Natural killer cell (primary cell): ENCODE measurements around the gene EFCAB8. TPM values are rescaled to one million over a fixed set of nuclear protein-coding genes. Genes with fewer than 3 reads are reported as not detected.

Experiments
- ATAC-seq, 3 donors: fragments of 150-1000 bp in 2 of 3; fragments of 200-7000 bp in 1 of 3; cut with Tn5 transposase; 1 replicate in 1 of 3; 2 replicates in 2 of 3; pipeline ENCODE4 v1.10.0; 2021; ENCODE audit warnings: mild to moderate bottlenecking in 2 of 3, moderate library complexity in 2 of 3
- DNase-seq, 2 donors: peaks; one replicate each; pipeline versions ENCODE4 v3.0.0 to v3.0.0-alpha.2; 2013 to 2021; ENCODE audit warnings: mixed read lengths in 1 of 2
- H3K27ac ChIP-seq: one replicate; pipeline ENCODE4 v1.5.1; 2013; ENCODE audit warnings: mild to moderate bottlenecking, low read length
- H3K27me3 ChIP-seq: one replicate; pipeline ENCODE4 v1.6.1; 2013; ENCODE audit warnings: low read length; ENCODE audit not compliant: control insufficient read depth, insufficient read depth
- H3K36me3 ChIP-seq: one replicate; pipeline ENCODE4 v1.6.1; 2013; ENCODE audit warnings: low read length; ENCODE audit not compliant: control insufficient read depth, insufficient read depth
- H3K4me1 ChIP-seq: one replicate; pipeline ENCODE4 v1.6.1; 2013; ENCODE audit warnings: low read length; ENCODE audit not compliant: control insufficient read depth, insufficient read depth
- H3K4me3 ChIP-seq: one replicate; pipeline ENCODE4 v1.5.1; 2013; ENCODE audit warnings: low read length
- H3K9me3 ChIP-seq: one replicate; pipeline ENCODE4 v1.6.1; 2013; ENCODE audit warnings: low read length; ENCODE audit not compliant: control insufficient read depth, insufficient read depth
- H3K27ac Mint-ChIP-seq, 2 donors: one replicate each; pipeline ENCODE4 v1.8.0; 2022; ENCODE audit warnings: mild to moderate bottlenecking in 2 of 2, mixed read lengths in 2 of 2, moderate library complexity in 1 of 2
- H3K27me3 Mint-ChIP-seq, 2 donors: one replicate each; pipeline ENCODE4 v1.8.0; 2022; ENCODE audit warnings: low read depth in 2 of 2, mixed read lengths in 2 of 2
- H3K36me3 Mint-ChIP-seq: one replicate; pipeline ENCODE4 v1.8.0; 2022; ENCODE audit warnings: mixed read lengths
- H3K4me1 Mint-ChIP-seq, 2 donors: one replicate each; pipeline ENCODE4 v1.8.0; 2022; ENCODE audit warnings: mixed read lengths in 2 of 2
- H3K4me3 Mint-ChIP-seq: one replicate; pipeline ENCODE4 v1.8.0; 2022; ENCODE audit warnings: mild to moderate bottlenecking, moderate library complexity, mixed read lengths
- H3K9me3 Mint-ChIP-seq, 2 donors: one replicate each; pipeline ENCODE4 v1.8.0; 2022; ENCODE audit warnings: mixed read lengths in 2 of 2
- WGBS: methylation state at CpG from one replicate; pipeline ENCODE4 v1.1.7; 2013; ENCODE audit warnings: missing lambda C conversion rate; ENCODE audit not compliant: insufficient coverage; 5-methylcytosine and 5-hydroxymethylcytosine counted together
- intact Hi-C: fragments of 100-400 bp; cut with micrococcal nuclease; formaldehyde crosslinking; loops from one replicate; pipeline ENCODE4 v1.14.2; 2022
- total RNA-seq, 4 donors: library from RNA; stranded (reverse); fragments of 120-200 nt in 1 of 4; gene quantifications; one replicate each; pipeline versions ENCODE4 v1.2.3 to v1.2.4, GENCODE V29; 2013 to 2022
- TF ChIP-seq, protein P1 (sequence below): fragments of 200-600 bp; IDR thresholded peaks from one replicate; pipeline ENCODE4 v1.8.0; 2022; ENCODE audit warnings: antibody characterized with exemption

The EFCAB8 gene
- total RNA-seq, 3 donors from 2014 or later (not counting 1 experiment from before 2014, with no cell fraction given): 1.2 to 2.9 (median 2.3) TPM

DNA sequence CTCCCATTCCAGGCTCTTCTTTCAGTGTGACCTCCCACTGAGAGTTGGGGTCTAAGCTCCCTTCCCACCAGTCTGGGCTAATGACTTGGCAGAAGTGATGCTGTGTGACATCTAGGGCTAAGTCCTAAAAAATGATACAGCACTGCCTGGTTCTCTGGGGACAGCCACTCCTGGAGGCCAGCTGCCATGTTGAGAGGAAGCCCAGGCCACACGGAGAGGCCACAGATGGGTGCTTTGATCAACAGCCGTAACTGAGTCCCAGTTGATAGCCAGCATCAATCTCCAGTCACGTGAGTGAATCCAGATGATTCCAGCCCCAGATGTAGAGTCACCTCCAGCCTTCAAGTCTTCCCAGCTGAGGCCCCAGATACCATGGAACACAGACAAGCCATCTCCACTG is 131.7 kb downstream of the EFCAB8 start:
- H3K36me3 ChIP-seq: no peaks in the 10 kb centered on the region
- no peaks in the 10 kb centered on the region for H3K9me3 Mint-ChIP-seq
- 79% methylated on average over 3 of the region's 3 CpGs for WGBS
- no peak overlapping the region for H3K4me3 ChIP-seq
- H3K4me3 Mint-ChIP-seq: no peak overlapping the region
- H3K4me1 Mint-ChIP-seq: peaks cover 0 to 5% of the 10 kb centered on the region in 2 donors
- H3K27me3 ChIP-seq: no peaks in the 10 kb centered on the region
- intact Hi-C loops: no loop called here
- no peak overlapping the region for H3K27ac Mint-ChIP-seq
- peaks cover 0 to 2% of the 10 kb centered on the region in 2 donors for H3K27me3 Mint-ChIP-seq
- TF ChIP-seq, protein P1, sequence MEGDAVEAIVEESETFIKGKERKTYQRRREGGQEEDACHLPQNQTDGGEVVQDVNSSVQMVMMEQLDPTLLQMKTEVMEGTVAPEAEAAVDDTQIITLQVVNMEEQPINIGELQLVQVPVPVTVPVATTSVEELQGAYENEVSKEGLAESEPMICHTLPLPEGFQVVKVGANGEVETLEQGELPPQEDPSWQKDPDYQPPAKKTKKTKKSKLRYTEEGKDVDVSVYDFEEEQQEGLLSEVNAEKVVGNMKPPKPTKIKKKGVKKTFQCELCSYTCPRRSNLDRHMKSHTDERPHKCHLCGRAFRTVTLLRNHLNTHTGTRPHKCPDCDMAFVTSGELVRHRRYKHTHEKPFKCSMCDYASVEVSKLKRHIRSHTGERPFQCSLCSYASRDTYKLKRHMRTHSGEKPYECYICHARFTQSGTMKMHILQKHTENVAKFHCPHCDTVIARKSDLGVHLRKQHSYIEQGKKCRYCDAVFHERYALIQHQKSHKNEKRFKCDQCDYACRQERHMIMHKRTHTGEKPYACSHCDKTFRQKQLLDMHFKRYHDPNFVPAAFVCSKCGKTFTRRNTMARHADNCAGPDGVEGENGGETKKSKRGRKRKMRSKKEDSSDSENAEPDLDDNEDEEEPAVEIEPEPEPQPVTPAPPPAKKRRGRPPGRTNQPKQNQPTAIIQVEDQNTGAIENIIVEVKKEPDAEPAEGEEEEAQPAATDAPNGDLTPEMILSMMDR: no peak
- no peaks in the 10 kb centered on the region for H3K36me3 Mint-ChIP-seq
- no peak overlapping the region for H3K27ac ChIP-seq
- no peaks in the 10 kb centered on the region for H3K4me1 ChIP-seq
- no peak for ATAC-seq
- DNase-seq: no peak
- peaks cover 2% of the 10 kb centered on the region for H3K9me3 ChIP-seq

DNA sequence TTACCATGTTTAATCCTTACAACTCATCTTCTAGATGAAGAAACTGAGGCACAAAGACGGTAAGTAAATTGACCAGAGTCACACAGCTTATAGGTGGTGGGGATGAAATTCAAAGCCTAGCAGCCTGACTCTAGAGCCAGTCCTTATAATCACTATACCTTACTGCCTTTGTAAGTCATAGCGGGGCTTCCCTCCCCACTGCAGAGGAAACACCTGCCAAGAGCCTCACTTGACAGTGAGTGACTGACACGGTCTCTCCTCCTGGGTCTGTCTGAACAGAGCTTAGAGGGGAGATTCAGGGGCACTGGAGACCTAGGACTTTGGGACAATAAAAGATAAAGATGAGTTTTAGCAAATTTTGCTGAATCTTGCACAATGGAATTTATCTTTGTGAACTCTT is 132.7 kb downstream of the EFCAB8 start:
- Histone ChIP-seq H3K36me3 (no peaks in the 10 kb centered on the region), H3K4me3 (no peak overlapping the region), H3K27me3 (no peaks in the 10 kb centered on the region), H3K4me1 (no peaks in the 10 kb centered on the region), H3K27ac (no peak overlapping the region), H3K9me3 (peaks cover 3% of the 10 kb centered on the region)
- peak in 1 of 2 donors; percentile 47 for DNase-seq
- intact Hi-C loops: no loop called here
- H3K27me3 Mint-ChIP-seq: peaks cover 0 to 2% of the 10 kb centered on the region in 2 donors
- no peaks in the 10 kb centered on the region for H3K36me3 Mint-ChIP-seq
- peaks cover 0 to 5% of the 10 kb centered on the region in 2 donors for H3K4me1 Mint-ChIP-seq
- no peaks in the 10 kb centered on the region for H3K9me3 Mint-ChIP-seq
- TF ChIP-seq, protein P1: no peak
- no peak overlapping the region for H3K4me3 Mint-ChIP-seq
- ATAC-seq: no peak
- no peak overlapping the region for H3K27ac Mint-ChIP-seq
- WGBS: 47% methylated on average over 2 of the region's 3 CpGs

DNA sequence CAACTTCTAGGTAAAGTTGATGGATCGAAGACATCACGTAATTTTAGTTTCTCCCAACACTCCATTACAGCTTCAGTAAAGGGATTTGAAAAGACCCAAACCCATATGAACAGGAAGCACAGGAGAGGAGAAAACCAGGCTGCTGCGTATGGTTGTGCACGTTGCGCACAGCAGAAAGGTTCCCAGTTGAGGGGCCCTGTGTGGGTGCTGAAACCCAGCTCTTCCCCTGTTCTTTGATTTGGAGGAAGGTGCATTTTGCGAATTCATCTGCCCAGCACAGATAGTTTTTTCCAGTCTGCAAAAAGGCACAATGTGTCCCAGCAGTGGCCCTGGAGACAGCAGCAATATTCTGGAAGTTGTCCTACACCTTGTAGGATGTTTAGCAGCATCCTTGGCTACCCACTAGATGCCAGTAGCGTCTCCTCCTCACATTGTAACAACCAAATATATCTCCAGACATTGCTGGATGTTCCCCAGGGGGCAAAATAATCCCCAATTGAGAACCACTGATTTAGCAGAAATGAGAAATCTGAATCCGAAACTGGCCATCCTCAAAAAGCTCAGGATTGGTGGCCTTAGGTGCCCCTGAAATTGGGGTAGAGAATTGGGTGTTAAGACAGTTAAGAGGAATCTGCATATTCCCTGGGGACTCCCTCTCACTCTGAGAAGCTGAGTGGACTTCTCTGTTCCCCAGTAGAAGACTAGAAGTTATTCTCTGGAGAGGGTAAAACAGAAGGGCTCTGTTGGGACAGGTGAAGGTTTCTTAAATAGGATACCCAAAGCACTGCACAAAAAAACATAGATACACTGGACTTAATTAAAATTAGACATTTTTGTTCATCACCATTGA is 133.3 kb downstream of the EFCAB8 start:
- H3K4me3 ChIP-seq: no peak overlapping the region
- Mint-ChIP-seq H3K4me1 (peaks cover 0 to 5% of the 10 kb centered on the region in 2 donors), H3K27ac (no peak overlapping the region), H3K4me3 (no peak overlapping the region), H3K36me3 (no peaks in the 10 kb centered on the region), H3K9me3 (no peaks in the 10 kb centered on the region), H3K27me3 (peaks cover 0 to 2% of the 10 kb centered on the region in 2 donors)
- intact Hi-C loops: no loop called here
- peaks cover 3% of the 10 kb centered on the region for H3K9me3 ChIP-seq
- DNase-seq: no peak
- no peaks in the 10 kb centered on the region for H3K36me3 ChIP-seq
- no peaks in the 10 kb centered on the region for H3K27me3 ChIP-seq
- TF ChIP-seq, protein P1: no peak
- no peak for ATAC-seq
- 70% methylated on average over 8 of the region's 8 CpGs for WGBS
- no peaks in the 10 kb centered on the region for H3K4me1 ChIP-seq
- H3K27ac ChIP-seq: no peak overlapping the region
